Measurements from ENCODE around the gene SCN4B.

Gene SCN4B

DNA sequence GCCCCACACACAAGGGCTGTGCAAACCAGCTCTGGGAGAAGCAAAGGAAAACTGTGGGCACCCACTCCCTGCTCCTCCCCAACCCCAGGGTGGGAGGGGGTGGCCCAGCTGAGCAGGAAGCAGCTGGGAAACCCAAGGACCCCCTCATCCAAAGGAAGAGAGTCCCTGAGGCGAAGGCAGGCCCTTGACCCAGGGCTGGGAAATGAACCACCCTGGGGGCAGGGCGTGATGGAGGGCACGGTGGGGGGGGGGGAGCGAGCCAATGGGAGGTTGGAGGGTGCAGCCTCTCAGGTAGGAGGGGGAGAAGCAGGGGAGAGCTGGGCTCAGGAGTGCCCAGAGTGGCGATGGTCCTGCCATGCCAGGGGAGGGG, 16.8 kb downstream of the SCN4B start:
- Histone ChIP-seq H3K9ac (ENCODE audit: low read length) (no peak overlapping the region), H3K27ac (ENCODE audit: low read depth, low read length) (no peak overlapping the region), H3K36me3 (ENCODE audit: insufficient read depth, low read length) (no peaks in the 10 kb centered on the region), H3K9me3 (ENCODE audit: low read length) (no peaks in the 10 kb centered on the region), H3K27me3 (ENCODE audit: control insufficient read depth in 1 of 2, insufficient read depth in 2 of 2, low read length in 2 of 2) (peaks cover 3 to 10% of the 10 kb centered on the region in 2 donors), H3K4me1 (ENCODE audit: insufficient read depth, low read length) (no peaks in the 10 kb centered on the region), H3K4me3 (ENCODE audit: low read depth in 1 of 2, low read length in 2 of 2) (no peak overlapping the region)

- H3K4me3 ChIP-seq (ENCODE audit: low read depth in 1 of 2, low read length in 2 of 2): no peak overlapping the region
- H3K27ac ChIP-seq (ENCODE audit: low read depth, low read length): no peak overlapping the region
- peaks cover 0 to 5% of the 10 kb centered on the region in 2 donors for H3K27me3 ChIP-seq (ENCODE audit: control insufficient read depth in 1 of 2, insufficient read depth in 2 of 2, low read length in 2 of 2)
- no peak overlapping the region for H3K9ac ChIP-seq (ENCODE audit: low read length)
- H3K9me3 ChIP-seq (ENCODE audit: low read length): no peaks in the 10 kb centered on the region
- H3K36me3 ChIP-seq (ENCODE audit: insufficient read depth, low read length): no peaks in the 10 kb centered on the region
- no peaks in the 10 kb centered on the region for H3K4me1 ChIP-seq (ENCODE audit: insufficient read depth, low read length)
These were observed 17.4 kb downstream of the SCN4B start for GRCh38 chr11:118135051-118135795.

- no peak overlapping the region for H3K27ac ChIP-seq (ENCODE audit: low read depth, low read length)
- H3K27me3 ChIP-seq (ENCODE audit: control insufficient read depth in 1 of 2, insufficient read depth in 2 of 2, low read length in 2 of 2): peaks cover 0 to 5% of the 10 kb centered on the region in 2 donors
- H3K9ac ChIP-seq (ENCODE audit: low read length): no peak overlapping the region
- no peaks in the 10 kb centered on the region for H3K36me3 ChIP-seq (ENCODE audit: insufficient read depth, low read length)
- H3K4me1 ChIP-seq (ENCODE audit: insufficient read depth, low read length): peaks cover 7% of the 10 kb centered on the region
- no peaks in the 10 kb centered on the region for H3K9me3 ChIP-seq (ENCODE audit: low read length)
- no peak overlapping the region for H3K4me3 ChIP-seq (ENCODE audit: low read depth in 1 of 2, low read length in 2 of 2)
These were observed 18.8 kb downstream of the SCN4B start for GRCh38 chr11:118133816-118134215.

DNA sequence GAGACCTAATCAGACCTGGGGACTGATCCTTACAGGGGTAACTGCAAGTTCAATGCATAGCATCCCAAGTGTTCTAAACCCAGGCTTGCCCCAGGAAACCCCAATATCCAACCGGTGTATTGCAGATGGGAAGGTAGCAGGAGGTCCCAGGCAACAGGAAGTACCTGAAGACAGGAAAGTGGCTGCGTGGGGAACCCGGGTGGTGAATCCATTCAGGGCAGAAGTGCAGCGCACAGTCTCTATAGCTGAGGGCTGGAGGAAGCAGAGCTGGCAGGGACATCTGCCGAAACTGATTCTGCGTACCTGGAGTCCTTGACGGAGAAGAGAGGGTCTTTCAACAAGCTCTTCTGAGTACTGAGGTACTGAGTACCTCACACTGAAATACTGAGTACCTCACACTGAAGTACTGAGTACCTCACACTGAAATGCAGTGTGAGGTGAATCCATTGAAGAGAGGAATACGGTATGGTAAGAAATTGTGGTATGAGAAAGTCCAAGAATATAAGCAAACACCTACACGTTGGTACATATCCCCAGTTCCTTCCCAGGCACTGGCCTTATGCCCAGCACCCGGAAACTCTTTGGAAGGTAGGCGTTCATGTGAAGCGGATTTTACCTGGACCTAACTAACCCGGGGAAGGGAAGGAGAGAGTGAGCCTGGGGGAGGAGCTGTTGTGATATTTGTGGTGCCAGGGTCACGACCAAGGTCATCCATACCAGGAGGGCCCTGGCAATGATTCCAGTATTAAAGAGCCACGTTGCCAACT, 20.1 kb downstream of the SCN4B start:
- Histone ChIP-seq H3K27me3 (ENCODE audit: control insufficient read depth in 1 of 2, insufficient read depth in 2 of 2, low read length in 2 of 2) (peaks cover 0 to 5% of the 10 kb centered on the region in 2 donors), H3K4me3 (ENCODE audit: low read depth in 1 of 2, low read length in 2 of 2) (no peak overlapping the region), H3K27ac (ENCODE audit: low read depth, low read length) (no peak overlapping the region), H3K9ac (ENCODE audit: low read length) (no peak overlapping the region), H3K9me3 (ENCODE audit: low read length) (no peaks in the 10 kb centered on the region), H3K36me3 (ENCODE audit: insufficient read depth, low read length) (no peaks in the 10 kb centered on the region), H3K4me1 (ENCODE audit: insufficient read depth, low read length) (peaks cover 7% of the 10 kb centered on the region)

DNA sequence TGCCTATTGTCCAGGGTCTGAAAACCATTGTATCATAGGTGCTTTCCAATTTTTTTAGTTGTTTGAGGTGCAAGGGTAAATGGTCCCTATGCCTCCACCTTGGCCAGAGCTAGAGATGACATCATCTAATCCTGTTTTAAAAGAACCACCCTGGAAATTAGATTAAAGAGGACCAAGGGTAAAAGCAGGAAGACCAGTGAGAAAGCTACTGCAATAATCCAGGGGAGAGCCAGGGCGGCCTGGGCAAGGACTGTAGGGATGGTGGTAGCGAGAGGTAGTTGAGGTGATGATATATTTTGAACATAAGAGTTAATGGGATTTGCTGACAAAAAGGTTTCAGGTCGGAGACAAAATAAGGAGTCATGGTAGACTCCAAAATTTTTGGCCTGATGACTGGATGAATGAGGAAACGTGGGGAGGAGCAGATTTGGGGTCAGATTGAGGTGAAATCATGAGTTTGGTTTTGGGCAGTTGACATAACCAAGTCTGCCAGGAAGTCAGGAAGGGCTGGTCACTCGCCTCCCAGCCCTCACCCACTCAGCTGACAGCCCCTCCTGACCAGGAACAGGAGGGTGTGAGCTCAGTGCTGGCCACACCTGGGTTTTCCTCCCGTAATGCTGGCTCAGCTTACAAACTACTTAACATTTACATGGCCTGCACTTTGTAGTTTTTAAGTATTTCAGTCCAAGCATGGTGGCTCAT, 23.0 kb downstream of the SCN4B start:
- H3K27ac ChIP-seq (ENCODE audit: low read depth, low read length): no peak overlapping the region
- H3K9ac ChIP-seq (ENCODE audit: low read length): no peak overlapping the region
- no peaks in the 10 kb centered on the region for H3K27me3 ChIP-seq (ENCODE audit: control insufficient read depth in 1 of 2, insufficient read depth in 2 of 2, low read length in 2 of 2)
- no peaks in the 10 kb centered on the region for H3K9me3 ChIP-seq (ENCODE audit: low read length)
- H3K4me1 ChIP-seq (ENCODE audit: insufficient read depth, low read length): peaks cover 7% of the 10 kb centered on the region
- no peak overlapping the region for H3K4me3 ChIP-seq (ENCODE audit: low read depth in 1 of 2, low read length in 2 of 2)
- no peaks in the 10 kb centered on the region for H3K36me3 ChIP-seq (ENCODE audit: insufficient read depth, low read length)

GRCh38 chr11:118128721-118129470, 23.7 kb downstream of the SCN4B start:
- H3K4me1 ChIP-seq (ENCODE audit: insufficient read depth, low read length): peaks cover 7% of the 10 kb centered on the region
- no peaks in the 10 kb centered on the region for H3K36me3 ChIP-seq (ENCODE audit: insufficient read depth, low read length)
- H3K27ac ChIP-seq (ENCODE audit: low read depth, low read length): no peak overlapping the region
- H3K4me3 ChIP-seq (ENCODE audit: low read depth in 1 of 2, low read length in 2 of 2): no peak overlapping the region
- no peak overlapping the region for H3K9ac ChIP-seq (ENCODE audit: low read length)
- H3K9me3 ChIP-seq (ENCODE audit: low read length): no peaks in the 10 kb centered on the region
- no peaks in the 10 kb centered on the region for H3K27me3 ChIP-seq (ENCODE audit: control insufficient read depth in 1 of 2, insufficient read depth in 2 of 2, low read length in 2 of 2)

DNA sequence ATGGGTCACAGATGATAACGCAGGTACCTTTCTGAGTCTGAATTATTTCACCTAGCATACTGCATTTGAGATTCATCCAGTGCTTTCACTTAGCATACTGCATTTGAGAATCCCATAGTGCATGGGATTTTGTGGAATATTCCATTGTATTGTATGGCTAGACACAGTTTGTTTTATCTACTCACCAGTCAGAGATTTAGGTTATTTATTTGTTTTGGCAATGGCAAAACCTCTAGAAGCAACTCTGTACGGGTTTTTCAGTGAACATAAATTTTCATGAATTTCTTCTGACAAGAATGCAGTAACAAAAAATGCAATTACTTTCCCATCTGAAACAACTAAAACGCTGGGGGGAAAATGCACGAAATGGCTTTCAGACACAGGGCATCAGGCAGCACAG, 24.3 kb downstream of the SCN4B start:
- Histone ChIP-seq H3K4me1 (ENCODE audit: insufficient read depth, low read length) (peaks cover 7% of the 10 kb centered on the region), H3K36me3 (ENCODE audit: insufficient read depth, low read length) (no peaks in the 10 kb centered on the region), H3K9me3 (ENCODE audit: low read length) (no peaks in the 10 kb centered on the region)

GRCh38 chr11:118126082-118126838, 26.4 kb downstream of the SCN4B start:
- no peaks in the 10 kb centered on the region for H3K36me3 ChIP-seq (ENCODE audit: insufficient read depth, low read length)
- H3K9ac ChIP-seq (ENCODE audit: low read length): no peak overlapping the region
- H3K27me3 ChIP-seq (ENCODE audit: control insufficient read depth in 1 of 2, insufficient read depth in 2 of 2, low read length in 2 of 2): no peaks in the 10 kb centered on the region
- no peaks in the 10 kb centered on the region for H3K9me3 ChIP-seq (ENCODE audit: low read length)
- H3K4me3 ChIP-seq (ENCODE audit: low read depth in 1 of 2, low read length in 2 of 2): no peak overlapping the region
- peaks cover 7% of the 10 kb centered on the region for H3K4me1 ChIP-seq (ENCODE audit: insufficient read depth, low read length)
- no peak overlapping the region for H3K27ac ChIP-seq (ENCODE audit: low read depth, low read length)

More for the DNA sequence above, 24.3 kb downstream of the SCN4B start:
- Histone ChIP-seq H3K27me3 (ENCODE audit: control insufficient read depth in 1 of 2, insufficient read depth in 2 of 2, low read length in 2 of 2) (no peaks in the 10 kb centered on the region), H3K9ac (ENCODE audit: low read length) (no peak overlapping the region), H3K27ac (ENCODE audit: low read depth, low read length) (no peak overlapping the region), H3K4me3 (ENCODE audit: low read depth in 1 of 2, low read length in 2 of 2) (no peak overlapping the region)

DNA sequence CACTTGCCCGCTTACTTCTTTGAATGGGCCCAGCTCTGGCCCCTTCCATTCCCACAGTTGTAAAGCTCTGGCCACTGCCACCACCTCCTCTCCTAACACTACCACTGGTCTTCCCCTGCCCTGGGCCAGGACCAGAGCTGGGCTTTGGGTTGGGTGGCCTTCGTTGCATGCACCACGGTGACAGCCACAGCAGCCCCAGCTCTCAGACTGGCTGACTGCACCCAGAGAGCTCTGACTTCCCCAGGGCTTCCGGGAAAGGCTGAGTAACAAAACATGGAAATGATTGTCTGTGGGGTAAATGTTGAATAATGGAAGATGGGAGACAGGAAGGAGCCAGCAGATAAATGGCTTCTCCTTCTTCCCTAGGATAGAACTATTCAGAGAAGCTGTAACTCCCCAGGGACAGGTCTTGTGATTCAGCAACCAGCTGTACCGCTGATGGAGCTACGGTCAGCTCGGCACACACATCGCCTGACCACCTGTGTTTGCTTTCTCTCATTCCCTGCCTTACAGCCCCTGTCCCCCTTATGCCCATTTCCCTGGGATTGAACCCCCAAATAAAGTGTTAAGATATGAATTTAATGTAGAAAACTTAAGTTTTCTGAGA, 27.6 kb downstream of the SCN4B start:
- Histone ChIP-seq H3K27me3 (ENCODE audit: control insufficient read depth in 1 of 2, insufficient read depth in 2 of 2, low read length in 2 of 2) (no peaks in the 10 kb centered on the region), H3K4me1 (ENCODE audit: insufficient read depth, low read length) (peaks cover 7% of the 10 kb centered on the region), H3K9me3 (ENCODE audit: low read length) (no peaks in the 10 kb centered on the region), H3K36me3 (ENCODE audit: insufficient read depth, low read length) (no peaks in the 10 kb centered on the region), H3K27ac (ENCODE audit: low read depth, low read length) (no peak overlapping the region), H3K9ac (ENCODE audit: low read length) (no peak overlapping the region), H3K4me3 (ENCODE audit: low read depth in 1 of 2, low read length in 2 of 2) (no peak overlapping the region)

- Histone ChIP-seq H3K4me1 (ENCODE audit: insufficient read depth, low read length) (no peaks in the 10 kb centered on the region), H3K36me3 (ENCODE audit: insufficient read depth, low read length) (no peaks in the 10 kb centered on the region), H3K4me3 (ENCODE audit: low read depth in 1 of 2, low read length in 2 of 2) (no peak overlapping the region), H3K9me3 (ENCODE audit: low read length) (no peaks in the 10 kb centered on the region), H3K27me3 (ENCODE audit: control insufficient read depth in 1 of 2, insufficient read depth in 2 of 2, low read length in 2 of 2) (no peaks in the 10 kb centered on the region), H3K9ac (ENCODE audit: low read length) (no peak overlapping the region), H3K27ac (ENCODE audit: low read depth, low read length) (no peak overlapping the region)
These were observed 31.8 kb downstream of the SCN4B start for GRCh38 chr11:118120793-118121192.
